ENCODE results near the gene MKLN1.

GRCh38 chr7:131298608-131298992 is 29.1 kb upstream of the MKLN1 start:
- TF ChIP-seq, protein P1, sequence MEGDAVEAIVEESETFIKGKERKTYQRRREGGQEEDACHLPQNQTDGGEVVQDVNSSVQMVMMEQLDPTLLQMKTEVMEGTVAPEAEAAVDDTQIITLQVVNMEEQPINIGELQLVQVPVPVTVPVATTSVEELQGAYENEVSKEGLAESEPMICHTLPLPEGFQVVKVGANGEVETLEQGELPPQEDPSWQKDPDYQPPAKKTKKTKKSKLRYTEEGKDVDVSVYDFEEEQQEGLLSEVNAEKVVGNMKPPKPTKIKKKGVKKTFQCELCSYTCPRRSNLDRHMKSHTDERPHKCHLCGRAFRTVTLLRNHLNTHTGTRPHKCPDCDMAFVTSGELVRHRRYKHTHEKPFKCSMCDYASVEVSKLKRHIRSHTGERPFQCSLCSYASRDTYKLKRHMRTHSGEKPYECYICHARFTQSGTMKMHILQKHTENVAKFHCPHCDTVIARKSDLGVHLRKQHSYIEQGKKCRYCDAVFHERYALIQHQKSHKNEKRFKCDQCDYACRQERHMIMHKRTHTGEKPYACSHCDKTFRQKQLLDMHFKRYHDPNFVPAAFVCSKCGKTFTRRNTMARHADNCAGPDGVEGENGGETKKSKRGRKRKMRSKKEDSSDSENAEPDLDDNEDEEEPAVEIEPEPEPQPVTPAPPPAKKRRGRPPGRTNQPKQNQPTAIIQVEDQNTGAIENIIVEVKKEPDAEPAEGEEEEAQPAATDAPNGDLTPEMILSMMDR (IDR thresholded peaks at IDR 0.05), result no peak
- TF ChIP-seq POLR2A (IDR thresholded peaks at IDR 0.05), result no peak
